Effector memory CD4-positive, alpha-beta T cell (primary cell): ENCODE measurements around the gene MESD.

ENCODE experiments used
- DNase-seq, 3 donors: peaks; one replicate each; pipeline ENCODE4 v3.0.0-alpha.2; 2020
- H3K27ac ChIP-seq: 2 replicates; pipeline ENCODE4 v1.7.0; 2013; ENCODE audit warnings: mild to moderate bottlenecking, low read length, moderate library complexity; ENCODE audit not compliant: insufficient read depth, poor library complexity, severe bottlenecking
- H3K27me3 ChIP-seq: replicated peaks from 2 replicates; pipeline ENCODE4 v1.7.0; 2013; ENCODE audit warnings: mild to moderate bottlenecking, low read length; ENCODE audit not compliant: insufficient read depth, control insufficient read depth, poor library complexity, severe bottlenecking
- H3K36me3 ChIP-seq: 2 replicates; pipeline ENCODE4 v1.7.0; 2013; ENCODE audit warnings: mild to moderate bottlenecking, low read length, moderate library complexity; ENCODE audit not compliant: control insufficient read depth, insufficient read depth
- H3K4me1 ChIP-seq: 2 replicates; pipeline ENCODE4 v1.7.0; 2013; ENCODE audit warnings: low read length, mild to moderate bottlenecking; ENCODE audit not compliant: control insufficient read depth, insufficient read depth, poor library complexity, severe bottlenecking
- H3K4me3 ChIP-seq: 2 replicates; pipeline ENCODE4 v1.7.0; 2013; ENCODE audit warnings: low read length, low read depth, mild to moderate bottlenecking; ENCODE audit not compliant: insufficient read depth, poor library complexity, severe bottlenecking
- H3K9me3 ChIP-seq: 2 replicates; pipeline ENCODE4 v1.7.0; 2013; ENCODE audit warnings: mild to moderate bottlenecking, low read length, moderate library complexity; ENCODE audit not compliant: control insufficient read depth

MESD gene

DNA sequence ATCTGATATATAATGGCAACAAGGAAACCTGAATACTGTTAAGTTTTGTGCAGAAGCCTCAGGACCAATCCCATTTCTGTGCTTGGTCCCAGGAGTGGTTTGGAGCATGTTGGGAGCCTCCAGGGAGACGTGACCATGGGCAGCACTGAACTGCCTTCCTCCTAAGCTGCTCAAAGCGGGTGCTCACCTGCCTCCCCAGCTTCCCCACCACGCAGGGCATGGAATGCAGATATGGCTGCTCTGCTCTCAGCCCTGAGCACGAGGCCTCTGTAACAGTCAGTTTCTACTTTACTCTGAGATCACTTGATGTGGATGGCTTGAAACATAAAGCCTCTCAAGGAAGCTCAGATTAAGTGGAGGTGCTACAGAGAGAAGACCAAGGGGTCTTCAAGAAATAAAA is 49.3 kb downstream of the MESD start:
- Histone ChIP-seq H3K4me1 (no peaks in the 10 kb centered on the region), H3K27me3 (no peaks in the 10 kb centered on the region), H3K27ac (no peak overlapping the region), H3K9me3 (no peaks in the 10 kb centered on the region), H3K36me3 (peaks cover 30% of the 10 kb centered on the region), H3K4me3 (no peak overlapping the region)
- no peak for DNase-seq

DNA sequence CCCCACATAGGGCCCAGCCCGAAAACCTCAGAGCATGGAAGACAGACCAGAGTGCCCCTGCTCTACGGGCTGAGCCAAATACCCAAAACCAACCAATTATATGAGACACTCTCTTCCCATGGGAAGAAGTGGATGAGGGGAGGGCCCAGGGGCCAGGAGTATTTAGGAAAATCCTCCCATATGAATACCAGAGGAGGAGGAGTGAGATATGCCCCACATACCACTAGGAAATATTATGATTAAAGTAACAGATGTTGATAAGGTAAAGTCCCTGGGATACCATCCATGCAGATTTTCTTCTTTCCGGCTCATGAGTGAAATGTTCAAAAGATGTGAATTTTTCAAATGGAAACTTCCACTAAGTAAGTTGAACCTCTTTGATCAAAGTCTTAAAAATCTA is 50.4 kb downstream of the MESD start:
- no peak for DNase-seq
- H3K27me3 ChIP-seq = no peaks in the 10 kb centered on the region
- no peaks in the 10 kb centered on the region for H3K4me1 ChIP-seq
- peaks cover 27% of the 10 kb centered on the region for H3K36me3 ChIP-seq
- H3K4me3 ChIP-seq = no peak overlapping the region
- H3K27ac ChIP-seq = no peak overlapping the region
- no peaks in the 10 kb centered on the region for H3K9me3 ChIP-seq

DNA sequence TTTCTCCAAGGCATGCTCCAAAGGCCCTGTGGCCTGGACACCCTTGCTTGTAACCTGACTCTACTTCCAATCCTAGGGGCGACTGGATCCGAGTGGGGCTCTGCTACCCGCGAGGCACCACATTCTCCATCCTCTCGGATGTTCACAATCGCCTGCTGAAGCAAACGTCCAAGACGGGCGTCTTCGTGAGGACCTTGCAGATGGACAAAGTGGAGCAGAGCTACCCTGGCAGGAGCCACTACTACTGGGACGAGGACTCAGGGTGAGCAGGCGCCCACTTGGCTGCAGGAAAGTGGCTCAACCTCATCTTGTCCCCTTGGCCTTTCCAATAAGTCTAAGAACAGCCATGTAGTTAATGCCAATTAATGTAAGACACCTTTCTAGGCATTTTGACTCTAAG is 51.9 kb downstream of the MESD start:
- no peak for DNase-seq
- peaks cover 21% of the 10 kb centered on the region for H3K36me3 ChIP-seq
- H3K27me3 ChIP-seq = no peaks in the 10 kb centered on the region
- H3K4me3 ChIP-seq = no peak overlapping the region
- no peaks in the 10 kb centered on the region for H3K4me1 ChIP-seq
- no peaks in the 10 kb centered on the region for H3K9me3 ChIP-seq
- H3K27ac ChIP-seq = no peak overlapping the region

DNA sequence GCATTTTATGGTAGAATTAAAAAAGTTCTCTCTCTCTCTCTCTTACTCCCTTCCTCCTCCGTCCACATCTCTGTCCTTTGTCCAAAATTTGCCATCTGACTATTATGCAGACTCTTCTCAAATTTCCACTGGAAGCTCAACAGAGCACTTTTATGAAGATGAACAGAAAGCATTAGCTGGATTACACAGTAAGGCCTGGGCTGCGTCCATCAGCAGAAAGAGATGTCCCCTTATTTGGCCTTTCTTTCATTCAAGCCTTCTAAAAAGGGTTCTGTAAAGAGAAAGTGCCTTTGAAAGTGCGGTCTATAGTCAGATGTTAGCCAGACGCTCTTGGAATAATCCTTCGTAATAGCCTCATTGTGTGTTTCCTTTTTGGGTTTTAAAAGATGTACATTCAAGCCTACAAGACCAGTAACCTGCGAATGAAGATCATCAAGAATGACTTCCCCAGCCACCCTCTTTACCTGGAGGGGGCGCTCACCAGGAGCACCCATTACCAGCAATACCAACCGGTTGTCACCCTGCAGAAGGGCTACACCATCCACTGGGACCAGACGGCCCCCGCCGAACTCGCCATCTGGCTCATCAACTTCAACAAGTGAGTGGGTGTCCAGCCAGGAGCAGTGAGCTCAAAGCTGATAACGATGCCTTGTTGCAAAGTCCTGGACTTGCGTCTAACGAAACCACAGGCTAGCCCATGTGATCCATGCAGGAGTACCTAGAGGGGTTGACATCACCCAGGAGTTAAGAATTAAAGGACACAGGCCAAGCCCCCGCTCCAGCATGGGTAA is 53.1 kb downstream of the MESD start:
- H3K4me1 ChIP-seq = no peaks in the 10 kb centered on the region
- no peaks in the 10 kb centered on the region for H3K9me3 ChIP-seq
- peaks cover 9% of the 10 kb centered on the region for H3K36me3 ChIP-seq
- no peak for DNase-seq
- H3K4me3 ChIP-seq = no peak overlapping the region
- H3K27ac ChIP-seq = no peak overlapping the region
- H3K27me3 ChIP-seq = no peaks in the 10 kb centered on the region

DNA sequence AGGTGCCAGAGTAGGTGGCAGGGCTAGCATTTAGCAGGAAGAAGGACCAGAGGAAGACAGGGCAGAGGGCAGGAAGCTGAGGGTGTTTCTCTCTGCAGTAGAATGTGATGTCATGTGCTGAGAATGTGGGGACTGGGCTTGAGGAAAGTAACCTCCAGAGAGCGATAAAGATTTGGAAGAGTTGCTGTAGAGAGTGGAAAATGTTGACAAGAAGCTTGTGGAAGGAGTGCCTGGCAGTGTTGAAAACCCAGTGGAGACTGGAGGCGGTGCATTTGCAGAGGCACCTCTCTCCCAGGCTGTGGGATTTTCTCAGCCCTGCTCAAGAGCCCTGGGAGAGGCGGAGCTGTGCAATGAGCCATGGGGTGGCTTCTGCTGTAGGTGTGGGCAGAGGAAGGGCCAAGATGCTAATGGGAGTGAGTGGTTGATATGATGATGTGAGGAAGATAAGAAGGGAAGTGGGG is 54.8 kb downstream of the MESD start:
- no peaks in the 10 kb centered on the region for H3K9me3 ChIP-seq
- no peak overlapping the region for H3K27ac ChIP-seq
- H3K4me1 ChIP-seq = no peaks in the 10 kb centered on the region
- H3K27me3 ChIP-seq = no peaks in the 10 kb centered on the region
- H3K36me3 ChIP-seq = peaks cover 2% of the 10 kb centered on the region
- no peak overlapping the region for H3K4me3 ChIP-seq
- no peak for DNase-seq

DNA sequence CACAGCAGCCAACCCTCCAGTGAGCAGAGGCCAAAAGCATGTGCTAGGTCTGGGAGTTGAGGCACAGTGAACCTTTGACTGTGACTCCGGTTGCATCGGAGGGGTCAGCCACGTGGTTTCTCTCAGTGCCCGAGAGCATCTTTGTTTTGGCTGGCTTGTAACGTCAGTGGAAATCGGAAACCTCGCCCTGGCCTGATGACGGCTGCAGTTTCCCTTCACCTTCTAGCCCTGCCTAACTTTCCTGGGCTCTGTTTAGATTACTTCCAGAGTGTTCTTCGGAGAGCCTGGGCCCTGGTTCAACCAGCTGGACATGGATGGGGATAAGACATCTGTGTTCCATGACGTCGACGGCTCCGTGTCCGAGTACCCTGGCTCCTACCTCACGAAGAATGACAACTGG is 56.6 kb downstream of the MESD start:
- no peak overlapping the region for H3K27ac ChIP-seq
- DNase-seq = no peak
- H3K9me3 ChIP-seq = no peaks in the 10 kb centered on the region
- H3K36me3 ChIP-seq = peaks cover 2% of the 10 kb centered on the region
- H3K4me1 ChIP-seq = no peaks in the 10 kb centered on the region
- no peak overlapping the region for H3K4me3 ChIP-seq
- no peaks in the 10 kb centered on the region for H3K27me3 ChIP-seq

DNA sequence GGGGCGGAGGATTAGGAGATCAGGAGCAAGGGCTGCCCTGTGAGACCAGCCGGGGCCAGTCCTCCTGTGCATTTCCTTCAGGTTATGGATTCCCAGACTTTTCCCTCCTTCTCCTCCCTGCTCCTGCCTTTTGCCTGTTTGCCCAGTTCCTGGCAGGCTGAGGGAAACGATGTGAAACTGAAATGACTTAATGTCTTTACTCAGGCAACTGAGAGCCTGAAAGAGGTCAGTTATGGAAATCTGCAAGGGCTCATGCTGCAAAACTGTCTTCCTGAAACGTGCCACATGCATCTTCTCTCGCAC is 57.2 kb downstream of the MESD start:
- Histone ChIP-seq H3K9me3 (no peaks in the 10 kb centered on the region), H3K27me3 (no peaks in the 10 kb centered on the region), H3K36me3 (peaks cover 2% of the 10 kb centered on the region), H3K27ac (no peak overlapping the region), H3K4me3 (no peak overlapping the region), H3K4me1 (no peaks in the 10 kb centered on the region)
- no peak for DNase-seq

DNA sequence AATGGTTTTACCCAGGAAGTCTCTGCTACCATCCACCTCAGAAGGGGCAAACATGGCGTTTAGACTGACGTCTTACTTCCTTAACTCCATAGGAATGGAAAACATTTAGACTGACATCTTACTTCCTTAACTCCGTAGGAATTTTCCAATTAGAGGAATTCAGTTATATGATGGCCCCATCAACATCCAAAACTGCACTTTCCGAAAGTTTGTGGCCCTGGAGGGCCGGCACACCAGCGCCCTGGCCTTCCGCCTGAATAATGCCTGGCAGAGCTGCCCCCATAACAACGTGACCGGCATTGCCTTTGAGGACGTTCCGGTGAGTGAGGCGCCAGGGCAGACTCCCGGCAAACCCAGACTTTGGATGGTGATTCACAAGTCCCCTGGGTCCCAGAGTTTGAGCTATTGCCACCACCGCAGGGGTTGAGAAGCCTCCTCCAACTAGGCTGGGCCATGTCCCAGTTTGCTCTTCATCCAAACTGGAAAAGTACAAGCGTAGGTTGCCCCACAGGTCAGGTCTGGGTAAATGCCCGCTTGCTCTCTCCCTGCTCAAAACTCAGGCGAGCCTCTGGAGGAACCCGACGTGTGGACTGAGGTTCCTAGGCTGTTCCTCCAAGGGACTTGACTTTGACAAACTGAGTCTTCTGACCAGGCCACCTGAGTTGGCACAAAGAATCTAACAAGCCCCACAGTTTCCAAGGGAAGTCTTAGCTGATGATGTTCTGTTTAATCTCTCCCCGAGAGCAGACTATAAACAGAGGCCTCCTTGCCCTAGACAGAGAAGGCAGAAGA is 57.7 kb downstream of the MESD start:
- H3K27ac ChIP-seq = no peak overlapping the region
- no peak for DNase-seq
- H3K27me3 ChIP-seq = no peaks in the 10 kb centered on the region
- peaks cover 2% of the 10 kb centered on the region for H3K36me3 ChIP-seq
- no peak overlapping the region for H3K4me3 ChIP-seq
- H3K4me1 ChIP-seq = no peaks in the 10 kb centered on the region
- no peaks in the 10 kb centered on the region for H3K9me3 ChIP-seq

DNA sequence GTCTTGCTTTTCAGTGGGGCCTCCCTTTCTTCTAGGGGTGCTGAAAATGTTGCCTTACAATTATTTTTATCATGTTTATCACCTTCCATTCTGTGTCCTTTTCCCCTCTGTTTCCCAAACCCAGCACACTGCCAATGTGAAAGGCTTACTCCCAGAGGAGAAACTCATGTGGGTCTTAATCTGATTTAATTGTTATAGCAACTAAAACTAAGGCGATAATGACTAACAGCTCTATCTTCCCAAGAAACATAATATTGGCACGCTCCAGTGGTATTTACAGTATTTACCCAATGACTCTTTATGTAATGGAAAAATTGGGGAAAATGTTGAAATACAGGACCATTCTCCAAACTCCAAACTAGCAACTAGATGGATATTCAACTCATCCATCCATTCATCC is 58.4 kb downstream of the MESD start:
- H3K27ac ChIP-seq = no peak overlapping the region
- no peak for DNase-seq
- no peaks in the 10 kb centered on the region for H3K4me1 ChIP-seq

DNA sequence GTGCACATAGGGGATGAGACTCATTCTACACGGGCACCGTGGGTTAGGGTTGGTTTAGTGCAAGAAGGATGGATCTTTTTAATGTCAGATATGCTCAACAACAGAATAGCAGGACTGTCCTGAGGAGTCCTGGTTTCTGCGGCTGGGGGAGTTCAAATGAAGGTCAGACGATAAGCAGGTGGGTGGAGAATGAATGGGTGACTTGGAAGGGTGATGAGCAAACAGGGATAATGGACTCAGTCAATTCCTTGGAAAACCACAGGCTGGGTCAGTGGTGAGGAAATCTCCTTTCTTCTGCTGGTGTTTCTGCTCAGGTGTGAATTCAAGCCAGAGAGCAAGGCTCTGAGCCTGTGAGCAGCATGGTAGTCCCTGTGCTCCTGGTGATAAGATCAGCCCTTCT is 59.9 kb downstream of the MESD start:
- no peaks in the 10 kb centered on the region for H3K4me1 ChIP-seq
- H3K4me3 ChIP-seq = no peak overlapping the region
- H3K27ac ChIP-seq = no peak overlapping the region
- no peaks in the 10 kb centered on the region for H3K27me3 ChIP-seq
- no peaks in the 10 kb centered on the region for H3K9me3 ChIP-seq
- no peaks in the 10 kb centered on the region for H3K36me3 ChIP-seq
- no peak for DNase-seq

More for the DNA sequence above, 58.4 kb downstream of the MESD start:
- H3K27me3 ChIP-seq = no peaks in the 10 kb centered on the region
- H3K9me3 ChIP-seq = no peaks in the 10 kb centered on the region
- H3K4me3 ChIP-seq = no peak overlapping the region
- peaks cover 2% of the 10 kb centered on the region for H3K36me3 ChIP-seq
